GM21367 (cell line): ENCODE measurements around the gene NHSL1.

ENCODE experiments used
- ATAC-seq: cut with Tn5 transposase; IDR thresholded peaks from one replicate; pipeline ENCODE4 v1.9.1; 2021; ENCODE audit not compliant: unreplicated experiment

Gene NHSL1

DNA sequence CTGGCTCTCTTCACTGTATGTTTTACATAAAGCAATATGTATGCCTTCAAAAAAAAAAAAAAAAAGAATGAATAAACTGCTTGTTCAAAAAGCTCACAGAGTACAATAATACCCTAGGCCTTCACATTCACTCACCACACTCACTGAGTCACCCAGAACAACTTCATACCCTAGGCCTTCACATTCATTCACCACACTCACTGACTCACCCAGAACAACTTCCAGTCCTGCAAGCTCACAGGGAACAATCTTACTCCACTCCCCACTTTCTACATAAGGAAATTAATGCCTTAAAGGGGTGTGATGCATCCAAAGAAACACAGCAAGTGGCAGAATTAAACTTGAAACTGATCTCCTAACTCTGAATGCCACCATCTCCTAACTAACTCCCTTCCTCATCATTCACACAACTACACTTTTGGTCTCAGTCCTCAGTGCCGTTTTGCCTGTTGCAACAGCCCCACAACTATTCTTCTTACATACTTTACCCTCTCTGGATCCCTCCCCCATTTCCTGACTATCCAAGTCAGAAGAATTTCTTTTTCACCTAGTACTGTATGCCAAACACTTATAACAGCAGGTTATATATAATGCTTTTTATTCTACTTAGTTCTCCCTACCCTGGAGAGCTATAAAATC, 34.2 kb downstream of the NHSL1 start:
- no peak for ATAC-seq

GRCh38 chr6:138464085-138464484, 35.2 kb downstream of the NHSL1 start:
- no peak for ATAC-seq

DNA sequence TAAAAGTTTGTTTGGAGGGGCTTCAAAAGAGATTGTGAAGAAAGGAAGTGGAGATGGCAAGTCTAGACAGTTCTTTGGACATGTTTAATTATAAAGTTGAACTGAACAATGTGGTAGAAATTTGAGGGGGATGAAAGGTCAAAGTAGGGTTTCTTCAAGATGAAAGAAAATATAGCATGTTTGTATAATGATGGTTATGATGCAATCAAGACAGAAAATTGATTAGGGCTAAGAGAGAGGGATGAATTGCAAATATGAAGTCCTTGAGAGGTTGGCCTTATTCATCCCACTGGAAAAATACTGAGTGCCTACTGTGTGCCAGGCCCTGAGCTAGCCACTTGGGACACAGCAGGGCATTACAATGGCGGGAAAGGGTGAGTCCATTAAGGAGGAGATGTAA, 37.6 kb downstream of the NHSL1 start:
- no peak for ATAC-seq

GRCh38 chr6:138456401-138456790, 42.9 kb downstream of the NHSL1 start:
- ATAC-seq: no peak

DNA sequence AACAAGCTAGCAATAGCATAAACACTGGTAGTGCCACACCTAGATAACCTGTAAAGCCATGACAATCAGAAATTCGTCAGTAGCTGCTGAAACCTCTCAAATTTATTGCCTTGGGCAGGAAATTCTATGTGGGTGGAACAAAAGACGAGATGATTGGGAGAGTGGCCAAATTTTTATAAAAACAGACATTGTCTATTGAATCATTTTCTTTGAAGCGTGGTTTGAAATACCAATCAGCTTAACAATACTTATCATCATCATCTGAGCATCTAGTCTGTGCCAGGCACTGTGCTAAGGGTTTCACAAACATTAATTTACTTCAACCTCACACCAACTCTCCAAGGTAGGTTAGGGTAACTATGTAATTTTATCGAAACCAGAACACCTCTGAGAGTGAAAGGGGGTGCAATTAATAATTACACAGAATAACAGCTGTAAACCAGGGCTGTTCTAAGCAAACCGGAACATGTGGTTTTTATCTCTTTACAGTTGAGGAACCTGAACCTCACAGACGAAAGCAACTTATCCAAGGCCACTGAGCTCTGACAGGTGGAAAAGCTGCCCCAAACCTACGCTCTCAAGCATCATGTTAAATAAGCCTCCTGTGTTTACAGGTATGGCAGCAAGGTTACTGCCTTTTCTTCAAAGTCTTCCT, 43.4 kb downstream of the NHSL1 start:
- peak; percentile 91 for ATAC-seq

- ATAC-seq: peak; percentile 40
These were observed 44.1 kb downstream of the NHSL1 start for GRCh38 chr6:138454981-138455706.

DNA sequence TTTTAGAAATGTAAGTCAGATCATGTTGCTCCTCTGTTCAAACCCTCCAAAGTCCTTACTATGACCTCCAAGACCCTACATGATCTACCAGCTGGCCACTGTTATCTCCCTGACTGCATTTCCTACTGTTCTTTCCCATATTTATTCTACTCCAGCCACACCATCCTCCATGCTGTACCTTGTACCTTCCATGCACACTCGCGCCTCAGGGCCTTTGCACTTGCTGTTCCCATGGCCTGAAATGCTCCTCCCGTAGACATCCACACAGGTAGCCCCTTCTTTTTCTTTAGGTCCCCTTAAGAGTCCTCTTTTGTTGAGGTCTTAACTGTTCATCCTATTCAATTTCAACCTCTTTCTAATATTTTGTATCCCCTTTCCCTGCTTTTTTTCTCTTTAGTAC, 48.3 kb downstream of the NHSL1 start:
- no peak for ATAC-seq

DNA sequence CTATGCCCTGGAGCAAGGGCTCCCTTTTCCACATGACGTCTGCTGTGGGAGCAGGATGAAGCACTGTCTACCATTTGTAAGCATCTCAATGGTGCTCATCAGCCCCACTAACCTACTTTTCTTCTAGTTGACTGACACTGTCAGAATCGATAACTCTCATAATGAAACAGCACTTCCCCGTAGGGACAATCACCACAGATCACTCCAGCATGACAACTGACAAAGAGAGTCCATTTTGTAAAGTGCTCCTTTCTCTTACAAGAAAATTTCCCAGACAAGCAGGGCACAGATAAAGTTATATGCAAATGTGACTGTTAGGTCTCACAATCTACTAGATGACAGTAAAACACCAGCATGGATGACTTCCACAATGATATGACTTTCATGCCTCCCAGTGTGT, 48.8 kb downstream of the NHSL1 start:
- no peak for ATAC-seq

DNA sequence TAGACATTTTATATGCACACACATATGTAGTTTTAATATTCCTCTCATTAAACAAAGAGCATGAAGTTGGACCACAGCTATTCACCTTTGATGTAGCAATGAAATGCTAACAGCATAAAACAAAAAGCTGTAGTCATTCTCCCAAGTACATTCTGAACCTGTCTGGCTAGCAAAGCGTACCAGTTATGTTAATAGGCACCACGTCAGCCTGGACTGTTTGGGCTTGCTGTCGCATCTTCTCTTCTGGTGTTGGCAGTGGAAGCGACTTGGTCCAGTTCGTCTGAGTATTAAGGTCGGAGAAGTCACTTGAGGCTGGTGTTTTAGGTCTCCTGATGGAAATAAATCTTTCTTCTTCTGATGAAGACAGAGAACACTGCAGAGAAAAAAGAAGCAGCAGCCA, 52.5 kb downstream of the NHSL1 start:
- no peak for ATAC-seq

DNA sequence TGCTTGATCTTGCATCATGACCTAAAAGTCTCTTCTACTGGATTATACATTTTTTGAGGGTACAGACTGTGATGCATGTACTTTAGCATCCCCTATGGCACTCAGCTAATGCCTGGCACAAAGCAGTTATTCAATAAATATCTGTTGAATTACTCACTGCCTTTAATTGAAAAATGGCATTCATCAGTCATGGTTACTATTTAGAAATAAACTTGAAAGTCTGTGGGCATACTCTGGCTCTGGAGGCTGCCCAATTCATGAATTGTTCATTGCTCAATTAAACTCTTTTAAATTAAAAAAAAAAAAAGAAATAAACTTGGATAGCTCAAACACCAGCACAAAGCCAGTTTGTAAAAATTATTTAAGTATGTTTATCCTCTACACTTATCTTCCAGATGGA, 55.3 kb downstream of the NHSL1 start:
- no peak for ATAC-seq

GRCh38 chr6:138442663-138443062, 56.6 kb downstream of the NHSL1 start:
- no peak for ATAC-seq

- ATAC-seq: no peak
These were observed 57.3 kb downstream of the NHSL1 start for GRCh38 chr6:138441965-138442364.

DNA sequence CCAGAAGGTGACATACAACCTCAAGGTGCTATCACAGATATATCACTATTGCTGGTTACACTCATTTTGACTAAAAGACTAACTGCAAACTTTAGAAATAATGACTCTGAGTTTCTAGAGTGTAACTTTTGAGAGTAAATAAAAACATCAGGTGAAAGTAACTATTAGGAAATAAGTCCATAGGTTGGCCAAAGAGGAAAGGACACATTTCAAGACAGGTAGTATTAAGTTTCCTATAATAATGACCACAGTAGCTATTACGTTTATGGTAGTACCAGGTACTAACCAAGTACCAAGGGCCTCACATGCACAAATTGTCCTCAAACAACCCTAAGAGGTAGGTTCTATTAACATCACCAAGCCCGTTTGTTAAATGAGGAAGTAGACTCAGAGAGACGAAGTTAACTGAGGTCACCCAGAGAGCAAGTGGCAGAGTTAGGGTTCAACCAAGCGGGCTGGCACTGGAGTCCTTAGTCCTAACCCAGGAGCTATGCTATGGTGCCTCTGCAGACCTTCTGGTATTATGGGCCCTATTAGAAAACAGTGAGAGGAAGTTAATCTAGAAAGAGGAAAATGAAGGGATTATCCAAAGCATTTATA, 58.4 kb downstream of the NHSL1 start:
- ATAC-seq: no peak

GRCh38 chr6:138440296-138440695, 59.0 kb downstream of the NHSL1 start:
- ATAC-seq: no peak

DNA sequence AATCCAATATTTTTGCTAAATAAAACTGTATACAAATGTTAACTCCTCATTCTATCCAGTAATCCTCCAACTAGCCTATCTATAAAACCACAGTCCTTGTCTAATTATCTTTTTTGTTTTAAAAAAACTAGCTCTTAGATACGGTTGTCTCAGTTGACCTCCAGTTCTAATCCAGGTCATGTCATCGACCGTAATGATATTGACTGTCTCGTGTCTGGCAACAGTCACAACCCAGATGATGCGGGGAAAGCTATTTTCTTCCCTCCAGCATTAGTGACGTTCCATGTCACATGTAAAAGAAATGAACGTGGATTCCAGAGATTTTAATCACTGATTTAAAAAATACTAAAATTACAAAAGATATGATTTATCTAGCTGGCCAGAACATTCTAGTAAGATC, 59.7 kb downstream of the NHSL1 start:
- no peak for ATAC-seq

GRCh38 chr6:138434925-138435324, 64.4 kb downstream of the NHSL1 start:
- no peak for ATAC-seq

DNA sequence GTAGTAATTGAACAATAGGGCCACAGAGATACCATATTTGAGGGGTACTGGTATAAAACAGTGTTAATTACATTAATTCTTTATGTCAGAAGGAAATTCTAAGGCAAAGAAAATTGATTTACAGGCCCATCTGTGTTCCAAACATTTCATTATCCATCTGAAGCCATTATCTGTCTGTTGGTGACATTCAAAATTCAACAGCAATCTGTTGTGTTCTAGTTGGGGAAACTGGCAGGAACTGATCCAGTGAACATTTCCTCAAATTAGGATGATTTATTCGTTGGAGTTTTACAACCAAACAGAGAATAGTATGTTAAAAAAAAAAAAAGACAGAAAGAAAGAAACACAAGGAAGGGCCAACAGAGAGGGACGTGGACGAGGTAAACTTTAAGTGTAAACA, 65.2 kb downstream of the NHSL1 start:
- no peak for ATAC-seq

- no peak for ATAC-seq
These were observed 67.3 kb downstream of the NHSL1 start for GRCh38 chr6:138432063-138432356.

- ATAC-seq: no peak
These were observed 67.8 kb downstream of the NHSL1 start for GRCh38 chr6:138431256-138432062.

- ATAC-seq: no peak
These were observed 68.7 kb downstream of the NHSL1 start for GRCh38 chr6:138430361-138431145.

GRCh38 chr6:138429761-138430160, 69.5 kb downstream of the NHSL1 start:
- ATAC-seq: no peak
